ENCODE data around the gene VTI1B.
"Not testable (repeated sequence)": the region's sequence is repeated elsewhere in the genome, so short reads cannot be mapped to it uniquely, and the experiment has no call there.

The VTI1B gene

DNA sequence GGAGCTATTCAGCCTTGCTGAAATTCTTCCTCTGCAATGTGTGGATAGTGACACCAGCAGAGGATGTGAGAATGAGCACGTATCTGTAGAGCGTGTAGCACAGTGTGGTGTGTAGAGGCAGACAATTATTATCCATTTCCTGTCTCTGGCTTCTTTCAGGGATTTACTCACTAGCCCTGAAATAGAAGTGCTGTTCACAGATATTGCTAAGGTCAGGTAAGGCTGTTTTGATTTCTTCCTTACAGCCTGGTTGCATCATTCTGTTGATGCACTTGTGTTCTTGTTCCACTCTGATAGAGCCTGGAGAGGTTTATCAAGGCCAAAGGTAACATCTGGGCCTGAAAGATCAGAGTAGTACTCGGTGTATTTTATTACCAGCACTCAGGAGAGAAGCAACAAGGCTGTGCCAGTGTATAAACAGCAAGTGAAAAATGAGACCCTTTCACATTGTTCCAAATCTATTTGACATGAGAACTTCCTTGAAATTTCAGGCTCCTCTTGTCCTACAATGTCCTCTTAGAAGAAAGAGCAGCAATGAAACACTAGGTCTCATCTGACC is 38.0 kb downstream of the VTI1B start:
- intact Hi-C loops (cut with DNase I), result no loop called here
- DNase-seq, result no peak

DNA sequence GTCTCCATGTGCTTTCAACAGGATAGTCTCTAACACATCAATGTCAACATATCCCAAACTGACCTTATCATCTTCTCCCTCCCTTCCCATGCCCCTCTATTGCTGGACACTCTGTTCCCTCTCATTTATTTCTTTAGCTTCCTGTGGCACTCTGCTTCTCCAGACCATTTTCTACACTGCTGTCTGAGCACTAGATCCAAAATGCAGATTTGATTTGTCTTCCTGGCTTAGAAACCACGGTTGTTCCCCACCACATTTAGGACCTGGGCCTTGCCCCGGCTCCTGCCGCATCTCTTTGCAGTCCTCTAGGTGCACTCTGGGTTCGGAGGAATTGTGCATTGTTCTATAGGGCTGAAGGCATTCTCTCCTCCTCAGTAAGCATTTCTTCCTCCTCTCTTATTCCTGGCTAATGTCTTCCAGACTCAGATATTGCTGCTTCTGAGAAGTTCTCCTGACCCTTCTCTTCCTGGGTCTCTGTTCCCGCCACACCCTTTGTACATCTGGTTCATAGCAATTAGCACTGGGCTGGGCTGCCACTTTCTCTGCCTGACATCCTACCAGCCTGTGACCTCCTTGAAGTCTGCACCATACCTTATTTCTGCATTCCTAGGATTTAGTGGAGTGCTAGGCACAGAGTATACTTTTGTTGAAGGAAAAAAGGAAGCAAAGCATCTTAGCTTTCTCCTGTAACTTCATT is 40.8 kb downstream of the VTI1B start:
- intact Hi-C loops (cut with DNase I), result no loop called here
- no peak for DNase-seq

DNA sequence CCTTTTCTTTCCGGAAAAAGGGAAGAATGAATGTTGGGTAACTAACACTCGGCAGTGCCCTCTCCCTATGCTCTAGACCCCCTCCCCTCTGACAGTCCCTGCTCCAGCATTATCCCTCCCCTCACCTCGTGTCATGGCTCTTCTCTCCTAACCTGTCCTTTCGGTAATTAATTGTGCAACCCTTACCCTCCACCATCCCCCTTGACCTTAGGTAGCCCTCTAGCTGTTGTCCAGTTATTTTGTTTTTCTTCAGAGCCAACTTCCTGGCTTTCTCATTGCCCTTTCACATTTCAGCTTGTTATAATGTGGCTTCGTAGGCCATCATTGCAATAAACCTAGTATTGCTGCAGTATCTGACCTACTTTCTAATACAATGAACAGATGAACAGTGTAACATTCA is 43.5 kb downstream of the VTI1B start:
- DNase-seq, result no peak
- intact Hi-C loops (cut with DNase I), result no loop called here

DNA sequence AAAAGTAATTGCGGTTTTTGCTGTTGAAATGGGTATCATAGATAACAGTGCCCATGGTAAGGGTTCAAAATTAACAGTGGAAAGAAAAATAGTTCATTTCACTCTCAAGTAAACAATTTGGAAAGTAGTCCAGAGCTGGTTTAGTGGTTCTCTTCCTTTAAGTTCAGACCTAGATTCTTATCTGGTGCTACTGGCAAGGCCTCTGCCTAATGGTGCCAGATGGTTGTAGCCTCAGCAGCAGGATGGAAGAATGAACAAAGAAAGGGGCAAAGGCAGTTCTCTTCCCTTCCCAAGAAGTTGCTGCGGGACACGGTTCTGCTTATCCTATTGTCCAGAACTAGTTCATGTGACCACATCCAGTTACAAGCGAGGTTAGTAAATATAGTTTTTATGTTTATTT is 44.2 kb downstream of the VTI1B start:
- intact Hi-C loops (cut with DNase I), result no loop called here
- no peak for DNase-seq

DNA sequence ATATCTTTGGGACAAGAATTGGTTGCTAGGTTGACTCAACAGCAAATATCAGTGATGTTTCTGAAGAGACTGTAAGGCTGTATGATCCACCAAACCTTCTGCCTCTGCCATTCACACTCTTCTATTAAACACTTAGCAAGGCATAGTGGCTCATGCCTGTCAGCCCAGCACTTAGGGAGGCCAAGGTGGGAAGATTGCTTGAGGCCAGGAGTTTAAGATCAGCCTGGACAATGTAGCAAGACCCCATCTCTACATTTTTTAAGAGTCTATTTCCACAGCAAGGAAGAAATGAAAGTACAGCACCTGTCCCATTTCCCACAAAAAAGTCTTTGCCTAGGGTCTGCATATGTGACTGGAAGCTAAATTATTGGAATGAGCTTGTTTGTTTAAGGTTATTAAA is 46.9 kb downstream of the VTI1B start:
- intact Hi-C loops (cut with DNase I), result no loop called here
- no peak for DNase-seq

DNA sequence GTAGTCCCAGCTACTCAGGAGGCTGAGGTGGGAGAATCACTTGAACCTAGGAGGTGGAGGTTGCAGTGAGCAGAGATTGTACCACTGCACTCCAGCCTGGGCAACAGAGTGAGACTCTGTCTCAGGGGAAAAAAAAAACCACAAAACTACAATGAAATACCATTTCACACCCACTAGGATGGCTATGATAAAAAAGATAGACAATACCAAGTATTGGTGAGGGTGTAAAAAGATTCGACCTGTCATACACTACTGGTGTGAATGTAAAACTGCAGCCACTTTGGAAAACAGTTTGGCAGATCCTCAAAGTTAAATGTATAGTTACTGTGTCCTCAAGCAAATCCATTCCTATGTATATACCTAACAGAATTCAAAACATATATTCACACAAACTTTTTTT is 48.3 kb downstream of the VTI1B start:
- intact Hi-C loops (cut with DNase I); DNase-seq: not testable (repeated sequence)

DNA sequence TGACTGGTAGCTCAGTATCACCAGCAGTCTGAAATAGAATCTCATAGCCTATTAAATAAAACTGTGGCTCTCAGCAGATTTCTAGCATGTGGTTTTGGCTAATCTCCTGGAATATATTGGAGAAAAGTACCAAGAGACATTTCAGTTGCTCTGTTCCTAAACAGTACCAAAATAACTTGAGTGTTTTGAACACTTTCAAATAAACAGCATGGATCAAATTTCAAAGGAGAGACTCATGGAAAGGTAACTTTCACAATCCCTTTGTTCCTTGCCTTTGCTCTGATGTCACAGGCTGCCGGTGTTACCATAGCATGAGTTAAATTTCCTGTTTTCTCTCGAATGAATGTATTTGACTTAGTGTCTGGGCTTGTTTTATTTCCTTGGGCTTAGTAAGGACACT is 51.3 kb downstream of the VTI1B start:
- DNase-seq, result no peak
- intact Hi-C loops (cut with DNase I), result no loop called here

DNA sequence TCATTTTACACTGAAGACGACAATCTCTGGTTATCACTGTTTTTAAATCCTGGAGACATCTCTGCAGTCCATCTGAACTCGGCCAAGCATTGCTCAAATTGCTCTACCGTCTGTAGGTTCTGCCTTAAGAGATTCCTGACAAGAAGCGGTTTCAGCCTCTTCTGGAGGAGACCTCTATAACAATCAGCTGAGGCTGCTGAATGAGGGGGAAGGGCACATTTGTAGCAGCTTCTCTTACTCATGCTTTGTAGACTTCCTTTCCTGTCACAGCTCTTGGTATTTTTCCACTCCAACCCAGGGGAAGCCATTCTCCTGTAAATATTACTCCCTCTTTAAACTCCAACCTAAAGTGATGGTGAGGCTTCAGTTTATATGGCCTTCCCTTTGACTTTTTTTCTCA is 51.8 kb downstream of the VTI1B start:
- DNase-seq, result peak in 4 of 10 donors; percentile 33 to 71 (median 46)
- intact Hi-C loops (cut with DNase I), result no loop called here

DNA sequence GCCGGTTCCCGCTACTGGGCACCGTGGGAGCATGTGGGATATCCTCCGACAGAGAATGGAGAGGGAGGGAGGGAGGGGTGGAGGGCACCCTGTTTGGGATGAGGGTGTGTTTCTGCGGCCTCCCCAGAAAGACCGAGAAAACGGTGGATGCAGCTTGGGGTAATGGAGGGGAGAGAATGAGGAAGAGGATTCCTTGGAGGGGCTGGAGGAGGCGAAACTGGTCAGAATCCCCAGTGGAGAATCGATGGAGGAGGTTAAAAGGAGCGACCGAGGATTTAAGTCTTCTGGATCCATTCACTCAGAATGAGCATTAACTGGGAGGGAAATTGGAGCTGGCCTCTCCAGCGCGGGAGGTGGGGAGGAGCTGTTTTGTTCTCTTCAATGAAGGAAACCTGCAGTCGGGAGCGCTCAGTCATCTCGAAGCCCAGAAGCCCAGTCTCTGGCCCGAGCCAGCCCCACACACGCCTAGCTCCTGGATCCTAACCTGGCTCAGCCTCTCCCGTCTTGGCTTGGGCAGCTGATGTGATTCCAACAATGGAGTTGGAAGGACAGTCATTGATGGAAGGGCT is 54.1 kb downstream of the VTI1B start:
- intact Hi-C loops (cut with DNase I), result no loop called here
- DNase-seq, result peak; percentile 17 to 91 (median 50)

DNA sequence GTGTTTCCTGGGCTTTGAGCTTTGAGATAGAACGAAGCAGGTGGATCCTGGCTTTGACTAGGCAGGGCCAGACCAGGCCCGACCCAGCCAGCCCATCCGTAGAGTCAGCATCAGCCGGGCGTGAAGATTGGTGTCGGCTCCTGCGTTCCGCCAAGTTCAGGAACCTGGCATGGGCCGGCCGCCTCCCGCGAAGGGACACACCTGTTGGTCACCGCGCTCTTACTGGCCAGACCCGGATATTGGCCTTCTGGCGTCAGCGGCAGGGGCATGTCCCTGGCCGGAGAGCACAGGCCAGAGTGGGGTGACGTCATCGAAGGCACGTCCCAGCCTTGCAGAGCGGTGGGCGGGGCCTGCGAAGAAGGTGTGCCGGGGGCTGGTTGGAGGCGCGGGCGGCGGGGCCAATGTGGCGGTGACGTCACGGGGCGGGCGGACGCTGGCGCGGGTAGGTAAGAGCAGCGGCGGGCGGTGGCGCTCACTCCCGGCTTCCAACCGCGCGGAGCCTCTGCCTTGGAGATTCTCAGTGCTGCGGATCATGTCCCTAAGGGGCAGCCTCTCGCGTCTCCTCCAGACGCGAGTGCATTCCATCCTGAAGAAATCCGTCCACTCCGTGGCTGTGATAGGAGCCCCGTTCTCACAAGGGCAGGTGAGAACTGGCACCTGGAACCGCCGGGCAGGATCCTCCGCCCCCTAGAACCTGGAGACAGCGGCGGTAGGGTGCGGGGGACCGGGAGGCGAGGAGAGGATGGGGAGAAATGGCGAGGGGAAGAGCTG is 54.8 kb downstream of the VTI1B start, which contains the start of gene ARG2:
Gene ARG2, plus strand, starts transcription at position 475 of the 771 bp plus-strand sequence. Its CDS starts 58 bp downstream, at position 533.
- DNase-seq, result peak; percentile 86 to 99 (median 94)

DNA sequence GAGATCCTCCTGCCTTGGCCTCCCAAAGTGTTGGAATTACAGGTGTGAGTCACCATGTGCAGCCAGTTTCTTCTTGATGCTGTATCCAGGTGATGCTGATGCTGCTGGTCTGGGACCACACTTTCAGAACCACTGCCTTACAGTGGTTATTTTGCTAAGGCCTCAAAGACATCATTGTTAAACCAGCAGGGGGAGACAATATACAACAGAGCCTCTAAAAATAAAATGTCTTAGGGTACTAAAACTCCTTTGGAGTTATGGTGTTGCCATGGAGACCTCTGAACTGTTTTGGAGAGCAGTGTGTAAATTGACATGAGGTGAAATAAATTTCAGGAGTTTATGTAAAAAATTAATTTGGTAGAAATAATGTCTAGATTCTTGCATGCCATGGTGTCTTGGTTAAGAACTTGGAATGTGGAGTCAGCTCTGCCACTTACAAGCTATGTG is 55.8 kb downstream of the VTI1B start:
- no peak for DNase-seq
- intact Hi-C loops (cut with DNase I), result loop anchor here (2.0 to 10.0 kb wide), 2 partner anchors 48 to 86 kb away; partner anchors contain the start of gene RDH12

More for the DNA sequence above, 54.8 kb downstream of the VTI1B start, which contains the start of gene ARG2:
- intact Hi-C loops (cut with DNase I), result loop anchor here (2.0 to 10.0 kb wide), 2 partner anchors 47 to 85 kb away; partner anchors contain the start of gene RDH12

DNA sequence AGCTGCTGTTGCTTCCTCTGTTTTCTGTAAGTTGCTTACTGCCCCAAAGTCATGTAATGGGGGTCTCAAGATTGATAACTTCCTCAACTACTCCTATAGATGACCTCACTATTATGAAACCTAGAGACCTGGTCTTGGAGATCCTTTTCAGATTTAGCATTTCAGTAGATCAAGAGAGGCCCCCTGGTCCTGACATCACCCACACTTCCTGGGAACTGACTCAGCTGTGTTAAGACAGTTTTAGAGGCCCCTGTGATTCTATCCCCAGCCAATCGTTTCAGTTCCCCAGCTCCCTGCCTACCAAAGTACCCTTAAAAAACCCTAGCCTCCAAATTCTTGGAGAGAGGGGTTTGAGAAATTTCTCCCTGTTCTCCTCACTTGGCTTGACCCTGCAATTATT is 63.9 kb downstream of the VTI1B start:
- intact Hi-C loops (cut with DNase I), result loop anchor here (10.0 kb wide), 1 partner anchor 94 kb away; the partner anchor contains the start of gene RDH12
- no peak for DNase-seq

DNA sequence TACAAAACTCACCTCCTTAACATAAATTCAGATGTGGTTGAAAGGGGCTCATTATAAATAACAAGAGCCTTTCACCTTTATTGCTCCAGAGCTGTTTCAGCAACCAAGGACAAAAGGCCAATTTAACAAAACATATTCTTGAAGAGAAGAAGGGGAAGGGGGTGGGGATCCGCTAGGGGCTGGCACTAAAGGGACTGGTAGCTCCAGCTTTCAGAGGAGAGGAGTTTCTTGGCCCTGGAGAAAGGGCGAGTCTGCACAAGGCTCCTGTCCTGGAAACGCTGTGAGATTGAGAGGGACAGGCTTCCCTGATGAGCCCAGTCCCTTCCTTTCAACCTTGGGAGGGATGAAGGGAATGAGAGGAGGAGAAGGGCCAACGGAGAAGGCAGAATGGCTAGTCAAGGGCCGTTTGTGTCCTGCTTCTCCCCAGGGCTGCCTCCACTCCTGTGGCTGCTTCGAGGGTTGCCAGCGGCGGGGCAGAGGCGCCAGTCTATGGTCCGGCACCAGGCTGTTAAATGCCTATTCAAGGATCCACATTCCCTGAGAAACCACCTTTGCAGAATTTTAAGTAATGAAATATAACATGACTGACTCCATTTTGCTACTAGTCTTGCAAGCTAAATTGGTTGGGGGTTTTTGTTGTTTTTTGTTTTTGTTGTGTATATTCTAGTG is 64.7 kb downstream of the VTI1B start:
- intact Hi-C loops (cut with DNase I), result loop anchor here (10.0 kb wide), 1 partner anchor 95 kb away; the partner anchor contains the start of gene RDH12
- DNase-seq, result no peak

DNA sequence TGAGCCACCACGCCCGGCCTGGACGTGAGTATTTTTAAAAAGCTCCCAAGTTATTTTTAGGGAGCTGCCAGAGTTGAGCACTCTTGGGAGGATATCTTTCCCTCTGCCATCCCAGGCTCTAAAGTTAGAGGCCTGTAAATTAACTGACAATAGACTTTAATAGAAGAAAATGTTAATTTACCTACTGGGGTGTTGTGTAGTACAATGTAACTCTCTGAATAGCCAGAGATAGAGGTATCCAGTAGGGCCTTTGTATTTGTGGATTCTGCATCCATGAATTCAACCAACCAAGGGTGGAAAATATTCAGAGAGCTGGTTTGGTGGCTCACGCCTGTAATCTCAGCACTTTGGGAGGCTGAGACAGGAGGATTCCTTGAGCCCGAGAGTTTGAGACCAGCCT is 66.8 kb downstream of the VTI1B start:
- no peak for DNase-seq
- intact Hi-C loops (cut with DNase I), result no loop called here

DNA sequence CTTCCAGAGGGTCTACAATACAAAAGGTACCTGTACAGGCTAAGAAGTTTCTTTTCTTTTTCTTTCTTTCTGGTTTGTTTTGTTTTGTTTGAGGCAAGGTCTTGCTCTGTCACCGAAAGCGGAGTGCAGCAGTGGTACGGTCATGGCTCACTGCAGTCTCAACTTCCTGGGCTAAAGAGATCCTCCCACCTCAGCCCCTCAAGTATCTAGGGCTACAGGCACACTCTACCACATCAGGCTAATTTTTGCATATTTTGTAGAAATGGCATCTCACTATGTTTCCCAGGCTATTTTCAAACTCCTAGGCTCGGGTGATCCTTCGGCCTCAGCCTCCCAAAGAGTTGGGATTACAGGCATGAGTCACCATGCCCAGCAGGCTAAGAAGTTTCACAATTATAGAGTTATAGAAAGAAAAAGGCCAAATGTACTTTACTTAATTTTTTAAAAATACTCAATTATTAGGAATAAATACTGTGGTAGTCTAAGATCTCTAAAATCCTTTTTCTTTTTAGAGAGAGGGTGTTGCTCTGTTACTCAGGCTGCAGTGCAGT is 71.4 kb downstream of the VTI1B start:
- intact Hi-C loops (cut with DNase I), result no loop called here

DNA sequence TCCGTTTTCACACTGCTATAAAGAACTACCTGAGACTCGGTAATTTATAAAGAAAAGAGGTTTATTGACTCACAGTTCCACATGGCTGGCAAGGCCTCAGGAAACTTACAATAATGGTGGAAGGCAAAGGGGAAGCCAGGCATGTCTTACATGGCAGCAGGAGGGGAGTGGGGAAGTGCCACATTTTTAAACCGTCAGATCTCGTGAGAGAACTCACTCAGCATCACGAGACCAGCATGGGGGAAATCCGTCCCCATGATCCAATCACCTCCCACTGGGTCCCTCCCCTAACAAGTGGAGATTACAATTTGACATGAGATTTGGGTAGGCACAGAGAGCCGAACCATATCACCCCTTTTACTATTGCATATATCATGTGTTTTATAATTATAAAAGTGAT is 72.4 kb downstream of the VTI1B start:
- intact Hi-C loops (cut with DNase I), result no loop called here
- DNase-seq, result no peak

More for the DNA sequence above, 71.4 kb downstream of the VTI1B start:
- no peak for DNase-seq

DNA sequence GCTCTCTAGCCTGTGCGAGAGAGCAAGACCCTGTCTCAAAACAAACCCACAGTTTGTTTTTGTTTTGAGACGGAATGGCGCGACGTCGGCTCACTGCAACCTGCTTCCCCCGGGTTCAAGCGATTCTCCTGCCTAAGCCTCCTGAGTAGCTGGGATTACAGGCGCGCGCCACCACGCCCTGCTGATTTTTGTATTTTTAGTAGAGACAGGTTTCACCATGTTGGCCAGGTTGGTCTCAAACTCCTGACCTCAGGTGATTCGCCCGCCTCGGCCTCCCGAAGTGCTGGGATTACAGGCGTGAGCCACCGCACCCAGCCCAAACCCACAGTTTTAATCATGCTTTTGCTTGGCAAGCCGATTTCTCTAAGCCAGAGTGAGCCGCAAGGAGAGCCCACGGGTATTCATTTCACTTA is 73.9 kb downstream of the VTI1B start:
- intact Hi-C loops (cut with DNase I); DNase-seq: not testable (repeated sequence)

DNA sequence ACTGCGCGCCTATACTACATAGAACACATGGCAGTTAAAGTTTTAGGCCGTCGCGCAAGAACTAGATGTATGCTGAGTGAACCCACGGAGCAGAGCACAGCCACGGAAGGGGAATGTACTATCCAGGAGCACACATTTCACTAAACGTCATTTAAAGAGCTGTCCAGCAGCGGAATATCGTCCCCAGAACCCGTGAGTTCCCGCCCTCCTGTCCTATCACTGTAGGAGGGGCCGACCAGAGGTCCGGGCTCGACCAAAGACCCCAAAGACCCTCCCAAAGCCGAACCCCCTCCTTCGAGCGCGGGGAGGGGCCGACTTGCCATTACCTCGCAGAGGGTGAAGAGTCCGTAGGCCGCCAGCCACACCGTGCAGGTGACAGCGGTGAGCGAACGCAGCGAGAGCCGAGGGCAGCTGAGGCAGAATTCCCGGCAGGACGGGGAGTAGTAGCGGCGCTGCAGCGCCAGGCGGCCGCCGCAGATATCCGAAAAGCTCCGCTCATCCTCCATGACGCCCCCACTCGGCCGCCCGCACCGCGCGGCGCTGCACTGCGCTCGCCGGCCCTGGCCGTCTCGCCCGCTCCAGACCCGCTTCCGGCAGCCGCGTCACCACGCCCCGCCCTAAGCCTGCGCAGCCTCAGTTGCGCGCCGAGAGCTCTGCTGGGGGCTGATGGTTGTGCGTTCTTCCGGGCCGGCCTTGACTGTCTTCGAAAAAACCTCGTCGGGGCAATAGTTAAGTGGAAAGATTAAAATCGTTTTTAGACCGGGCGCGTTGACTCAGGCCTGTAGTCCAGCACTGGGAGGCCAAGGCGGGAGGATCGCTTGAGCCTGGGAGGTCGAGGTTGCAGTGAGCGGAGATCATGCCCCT is 74.5 kb downstream of the VTI1B start, which contains the start of gene PIGH:
Gene PIGH, minus strand, starts transcription at position 571 of the 864 bp plus-strand sequence. Its CDS starts 65 bp downstream, at position 506.
- intact Hi-C loops (cut with DNase I), result no loop called here
- peak; percentile 87 to 99 (median 94) for DNase-seq
